ENCODE measurements around the gene PITX3.

The PITX3 gene

GRCh38 chr10:102281102-102281487 is 39.8 kb upstream of the PITX3 start:
- Histone ChIP-seq H3K27me3 (ENCODE audit: insufficient read depth, poor library complexity, severe bottlenecking) (no peaks in the 10 kb centered on the region), H3K27ac (replicated peaks) (no peak overlapping the region), H3K4me3 (replicated peaks; ENCODE audit: insufficient read depth, low read length) (no peak overlapping the region)
- TF ChIP-seq POLR2AphosphoS5 (IDR thresholded peaks at IDR 0.05; ENCODE audit: low read depth) (no peak), REST (IDR thresholded peaks at IDR 0.05; ENCODE audit: insufficient replicate concordance, low read depth) (no peak), SPI1 (IDR thresholded peaks at IDR 0.05; ENCODE audit: borderline replicate concordance, low read depth) (no peak), CTCF (IDR thresholded peaks at IDR 0.05; ENCODE audit: insufficient read depth, low read length) (no peak), GABPA (IDR thresholded peaks at IDR 0.05; ENCODE audit: low read depth) (no peak)
- no peak for DNase-seq (ENCODE audit: low read depth in 1 of 2, low spot score in 1 of 2)

GRCh38 chr10:102280397-102281101 is 39.2 kb upstream of the PITX3 start:
- no peak for DNase-seq (ENCODE audit: low read depth in 1 of 2, low spot score in 1 of 2)
- Histone ChIP-seq H3K27me3 (ENCODE audit: insufficient read depth, poor library complexity, severe bottlenecking) (no peaks in the 10 kb centered on the region), H3K27ac (replicated peaks) (no peak overlapping the region), H3K4me3 (replicated peaks; ENCODE audit: insufficient read depth, low read length) (no peak overlapping the region)
- TF ChIP-seq CTCF (IDR thresholded peaks at IDR 0.05; ENCODE audit: insufficient read depth, low read length) = no peak
- TF ChIP-seq SPI1 (IDR thresholded peaks at IDR 0.05; ENCODE audit: borderline replicate concordance, low read depth) = no peak
- TF ChIP-seq REST (IDR thresholded peaks at IDR 0.05; ENCODE audit: insufficient replicate concordance, low read depth) = no peak
- TF ChIP-seq POLR2AphosphoS5 (IDR thresholded peaks at IDR 0.05; ENCODE audit: low read depth) = no peak
- no peak for TF ChIP-seq GABPA (IDR thresholded peaks at IDR 0.05; ENCODE audit: low read depth)

- no peak overlapping the region for H3K4me3 ChIP-seq (replicated peaks; ENCODE audit: insufficient read depth, low read length)
- no peak for TF ChIP-seq POLR2AphosphoS5 (IDR thresholded peaks at IDR 0.05; ENCODE audit: low read depth)
- H3K27ac ChIP-seq (replicated peaks) = no peak overlapping the region
- no peak for DNase-seq (ENCODE audit: low read depth in 1 of 2, low spot score in 1 of 2)
- no peaks in the 10 kb centered on the region for H3K27me3 ChIP-seq (ENCODE audit: insufficient read depth, poor library complexity, severe bottlenecking)
These were observed 37.8 kb upstream of the PITX3 start for GRCh38 chr10:102279104-102279503.

- no peak overlapping the region for H3K4me3 ChIP-seq (replicated peaks; ENCODE audit: insufficient read depth, low read length)
- DNase-seq (ENCODE audit: low read depth in 1 of 2, low spot score in 1 of 2) = no peak
- no peaks in the 10 kb centered on the region for H3K27me3 ChIP-seq (ENCODE audit: insufficient read depth, poor library complexity, severe bottlenecking)
- TF ChIP-seq REST (IDR thresholded peaks at IDR 0.05; ENCODE audit: insufficient replicate concordance, low read depth) = no peak
- no peak for TF ChIP-seq CTCF (IDR thresholded peaks at IDR 0.05; ENCODE audit: insufficient read depth, low read length)
- TF ChIP-seq POLR2AphosphoS5 (IDR thresholded peaks at IDR 0.05; ENCODE audit: low read depth) = no peak
- TF ChIP-seq GABPA (IDR thresholded peaks at IDR 0.05; ENCODE audit: low read depth) = no peak
- no peak for TF ChIP-seq SPI1 (IDR thresholded peaks at IDR 0.05; ENCODE audit: borderline replicate concordance, low read depth)
- H3K27ac ChIP-seq (replicated peaks) = no peak overlapping the region
These were observed 34.0 kb upstream of the PITX3 start for GRCh38 chr10:102275343-102275742.
